ENCODE data around the gene TRAPPC6A. TPM values are rescaled to one million over a fixed set of nuclear protein-coding genes. Genes with fewer than 3 reads are reported as not detected.
A peak's percentile ranks its signal among the peaks of the same experiment; 100 is the strongest.

Gene TRAPPC6A
- total and polyA plus RNA-seq, 2 of the 13 experiments (the other 11 are each of a cell fraction or from before 2014, with no cell fraction given): 6.5 to 21.0 TPM

DNA sequence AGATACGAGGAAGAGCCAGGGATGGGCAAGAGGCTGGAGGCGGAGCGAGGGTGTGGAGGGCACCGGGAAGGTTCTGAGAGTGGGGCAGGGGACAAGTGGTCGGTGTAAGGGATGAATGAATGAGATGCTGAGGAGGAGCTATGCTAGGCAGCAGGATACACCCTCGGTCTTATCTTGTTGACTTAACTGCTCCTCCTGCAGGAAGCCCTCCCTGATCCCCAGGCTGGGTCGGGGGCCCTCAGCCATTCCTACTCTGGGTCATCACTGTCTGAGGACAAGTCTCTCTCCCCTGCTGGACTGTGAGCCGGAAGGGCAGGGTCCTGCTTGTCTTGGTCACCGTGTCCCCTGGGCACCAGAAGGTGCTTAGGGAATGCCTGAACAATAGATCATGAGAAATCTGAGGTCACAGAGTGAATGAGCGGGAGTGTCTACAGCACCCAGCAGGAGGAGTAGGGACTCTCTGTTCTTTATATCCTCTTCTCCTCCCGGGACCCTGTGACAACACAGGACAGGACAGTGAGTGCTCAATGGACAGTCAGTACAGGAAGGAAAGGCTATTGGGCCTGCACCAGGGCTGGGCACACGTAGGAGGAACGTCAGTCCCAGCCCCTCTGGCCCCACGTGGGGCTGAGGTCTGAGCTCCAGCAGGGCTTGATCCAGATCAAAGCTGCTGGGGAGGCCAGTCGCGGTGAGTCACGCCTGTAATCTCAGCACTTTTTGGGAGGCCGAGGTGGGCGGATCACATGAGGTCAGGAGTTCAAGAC, 23.8 kb downstream of the TRAPPC6A start (continued):
- TF ChIP-seq, protein P1, sequence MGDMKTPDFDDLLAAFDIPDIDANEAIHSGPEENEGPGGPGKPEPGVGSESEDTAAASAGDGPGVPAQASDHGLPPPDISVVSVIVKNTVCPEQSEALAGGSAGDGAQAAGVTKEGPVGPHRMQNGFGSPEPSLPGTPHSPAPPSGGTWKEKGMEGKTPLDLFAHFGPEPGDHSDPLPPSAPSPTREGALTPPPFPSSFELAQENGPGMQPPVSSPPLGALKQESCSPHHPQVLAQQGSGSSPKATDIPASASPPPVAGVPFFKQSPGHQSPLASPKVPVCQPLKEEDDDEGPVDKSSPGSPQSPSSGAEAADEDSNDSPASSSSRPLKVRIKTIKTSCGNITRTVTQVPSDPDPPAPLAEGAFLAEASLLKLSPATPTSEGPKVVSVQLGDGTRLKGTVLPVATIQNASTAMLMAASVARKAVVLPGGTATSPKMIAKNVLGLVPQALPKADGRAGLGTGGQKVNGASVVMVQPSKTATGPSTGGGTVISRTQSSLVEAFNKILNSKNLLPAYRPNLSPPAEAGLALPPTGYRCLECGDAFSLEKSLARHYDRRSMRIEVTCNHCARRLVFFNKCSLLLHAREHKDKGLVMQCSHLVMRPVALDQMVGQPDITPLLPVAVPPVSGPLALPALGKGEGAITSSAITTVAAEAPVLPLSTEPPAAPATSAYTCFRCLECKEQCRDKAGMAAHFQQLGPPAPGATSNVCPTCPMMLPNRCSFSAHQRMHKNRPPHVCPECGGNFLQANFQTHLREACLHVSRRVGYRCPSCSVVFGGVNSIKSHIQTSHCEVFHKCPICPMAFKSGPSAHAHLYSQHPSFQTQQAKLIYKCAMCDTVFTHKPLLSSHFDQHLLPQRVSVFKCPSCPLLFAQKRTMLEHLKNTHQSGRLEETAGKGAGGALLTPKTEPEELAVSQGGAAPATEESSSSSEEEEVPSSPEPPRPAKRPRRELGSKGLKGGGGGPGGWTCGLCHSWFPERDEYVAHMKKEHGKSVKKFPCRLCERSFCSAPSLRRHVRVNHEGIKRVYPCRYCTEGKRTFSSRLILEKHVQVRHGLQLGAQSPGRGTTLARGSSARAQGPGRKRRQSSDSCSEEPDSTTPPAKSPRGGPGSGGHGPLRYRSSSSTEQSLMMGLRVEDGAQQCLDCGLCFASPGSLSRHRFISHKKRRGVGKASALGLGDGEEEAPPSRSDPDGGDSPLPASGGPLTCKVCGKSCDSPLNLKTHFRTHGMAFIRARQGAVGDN (CRISPR knock-in tag; IDR thresholded peaks at IDR 0.05): peak; percentile 64
- TF ChIP-seq ZNF782 (CRISPR knock-in tag; IDR thresholded peaks at IDR 0.05; ENCODE audit: borderline replicate concordance) (no peak), CHD4 (IDR thresholded peaks at IDR 0.05; ENCODE audit: borderline replicate concordance, low read length) (no peak), ARID5B (CRISPR knock-in tag; IDR thresholded peaks at IDR 0.05) (peak; percentile 72), PHF5A (CRISPR knock-in tag; IDR thresholded peaks at IDR 0.05; ENCODE audit: low read depth, unreplicated experiment) (peak; percentile 34), JUND (CRISPR knock-in tag; IDR thresholded peaks at IDR 0.05) (peak; percentile 95), JUN (CRISPR knock-in tag; IDR thresholded peaks at IDR 0.05) (peak; percentile 93), ZNF543 (CRISPR knock-in tag; IDR thresholded peaks at IDR 0.05) (0 out of 2 replicates have a peak, but pooled peaks have one; percentile 46), RFX5 (IDR thresholded peaks at IDR 0.05; ENCODE audit: low read depth, low read length) (peak; percentile 37), ZNF7 (CRISPR knock-in tag; IDR thresholded peaks at IDR 0.05) (no peak), ZNF3 (CRISPR knock-in tag; IDR thresholded peaks at IDR 0.05) (peak; percentile 76; the same call in 1 of the 2 replicates), ZBTB7A (CRISPR knock-in tag; IDR thresholded peaks at IDR 0.05) (peak; percentile 22; the same call in 1 of the 2 replicates), KLF16 (CRISPR knock-in tag; IDR thresholded peaks at IDR 0.05) (0 out of 4 replicates have a peak, but pooled peaks of 1 of the 2 experiments have one; percentile 26), ZNF839 (CRISPR knock-in tag; IDR thresholded peaks at IDR 0.05; ENCODE audit: borderline replicate concordance) (0 out of 2 replicates have a peak, but pooled peaks have one; percentile 26), ZNF740 (CRISPR knock-in tag; IDR thresholded peaks at IDR 0.05) (no peak), ZNF432 (CRISPR knock-in tag; IDR thresholded peaks at IDR 0.05; ENCODE audit: borderline replicate concordance) (no peak), KDM5B (CRISPR knock-in tag; IDR thresholded peaks at IDR 0.05; ENCODE audit: borderline replicate concordance) (peak; percentile 25; the same call in 1 of the 2 replicates), ZNF713 (CRISPR knock-in tag; IDR thresholded peaks at IDR 0.05) (no peak), ZZZ3 (CRISPR knock-in tag; IDR thresholded peaks at IDR 0.05; ENCODE audit: borderline replicate concordance) (no peak), HDAC2 (CRISPR knock-in tag; IDR thresholded peaks at IDR 0.05) (0 out of 2 replicates have a peak, but pooled peaks have one; percentile 6), ZSCAN22 (CRISPR knock-in tag; IDR thresholded peaks at IDR 0.05) (no peak), MXI1 (IDR thresholded peaks at IDR 0.05; ENCODE audit: borderline replicate concordance, low read depth, low read length) (peak; percentile 82; the same call in 1 of the 3 replicates)

Data from HepG2 (cell line).